Measurements from ENCODE around the gene CBFB.

DNA sequence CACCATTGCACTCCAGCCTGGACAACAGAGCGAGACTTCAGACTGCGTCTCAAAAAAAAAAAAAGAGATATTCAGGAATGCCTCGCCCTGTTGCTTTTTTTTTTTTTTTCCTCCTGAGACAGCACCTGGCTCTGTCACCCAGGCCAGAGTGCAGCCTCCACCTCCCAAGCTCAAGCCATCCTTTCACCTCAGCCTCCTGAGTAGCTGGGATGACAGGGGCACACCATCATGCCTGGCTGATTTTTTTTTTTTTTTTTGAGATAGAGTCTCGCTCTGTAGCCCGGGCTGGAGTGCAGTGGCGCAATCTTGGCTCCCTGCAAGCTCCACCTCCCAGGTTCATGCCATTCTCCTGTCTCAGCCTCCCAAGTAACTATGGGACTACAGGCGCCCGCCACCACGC lies 88.8 kb downstream of the CBFB start:
- TF ChIP-seq, protein P1, sequence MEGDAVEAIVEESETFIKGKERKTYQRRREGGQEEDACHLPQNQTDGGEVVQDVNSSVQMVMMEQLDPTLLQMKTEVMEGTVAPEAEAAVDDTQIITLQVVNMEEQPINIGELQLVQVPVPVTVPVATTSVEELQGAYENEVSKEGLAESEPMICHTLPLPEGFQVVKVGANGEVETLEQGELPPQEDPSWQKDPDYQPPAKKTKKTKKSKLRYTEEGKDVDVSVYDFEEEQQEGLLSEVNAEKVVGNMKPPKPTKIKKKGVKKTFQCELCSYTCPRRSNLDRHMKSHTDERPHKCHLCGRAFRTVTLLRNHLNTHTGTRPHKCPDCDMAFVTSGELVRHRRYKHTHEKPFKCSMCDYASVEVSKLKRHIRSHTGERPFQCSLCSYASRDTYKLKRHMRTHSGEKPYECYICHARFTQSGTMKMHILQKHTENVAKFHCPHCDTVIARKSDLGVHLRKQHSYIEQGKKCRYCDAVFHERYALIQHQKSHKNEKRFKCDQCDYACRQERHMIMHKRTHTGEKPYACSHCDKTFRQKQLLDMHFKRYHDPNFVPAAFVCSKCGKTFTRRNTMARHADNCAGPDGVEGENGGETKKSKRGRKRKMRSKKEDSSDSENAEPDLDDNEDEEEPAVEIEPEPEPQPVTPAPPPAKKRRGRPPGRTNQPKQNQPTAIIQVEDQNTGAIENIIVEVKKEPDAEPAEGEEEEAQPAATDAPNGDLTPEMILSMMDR (conservative IDR thresholded peaks at IDR 0.05; ENCODE audit: low read depth, low read length): no peak
- TF ChIP-seq EZH2phosphoT487 (IDR thresholded peaks at IDR 0.05; ENCODE audit: borderline replicate concordance, low read length) (no peak), EZH2 (IDR thresholded peaks at IDR 0.05; ENCODE audit: low read length, unreplicated experiment) (no peak)

Measured in PC-3 (cell line).